Lung (tissue), 12 donors: ENCODE data around the gene NPHS1. TPM values are rescaled to one million over a fixed set of nuclear protein-coding genes. Genes with fewer than 3 reads are reported as not detected.

Experiments
- ATAC-seq: fragments of 200-7000 bp; cut with Tn5 transposase; one replicate; pipeline ENCODE4 v1.9.1; 2020; ENCODE audit warnings: moderate number of reproducible peaks; ENCODE audit not compliant: insufficient read depth, low FRiP score
- DNase-seq, 3 donors: peaks; one replicate each; pipeline ENCODE4 v3.0.0-alpha.2; 2013 to 2017
- H3K27ac ChIP-seq, 2 donors: one replicate each; pipeline ENCODE4 v1.5.1; 2013; ENCODE audit warnings: mild to moderate bottlenecking in 2 of 2, moderate library complexity in 2 of 2, control low read depth in 1 of 2, inconsistent platforms in 1 of 2, low read depth in 1 of 2, low read length in 1 of 2
- H3K27me3 ChIP-seq, 3 donors: one replicate each; pipeline ENCODE4 v1.5.1; 2013; ENCODE audit warnings: low read length in 2 of 3; ENCODE audit not compliant: control insufficient read depth in 3 of 3, insufficient read depth in 3 of 3
- H3K36me3 ChIP-seq, 4 donors: one replicate each; pipeline ENCODE4 v1.5.1; 2013; ENCODE audit warnings: low read length in 4 of 4, mild to moderate bottlenecking in 1 of 4, moderate library complexity in 1 of 4; ENCODE audit not compliant: control insufficient read depth in 4 of 4, insufficient read depth in 4 of 4
- H3K4me1 ChIP-seq, 5 donors: one replicate each; pipeline ENCODE4 v1.5.1; 2013; ENCODE audit warnings: low read length in 5 of 5, mild to moderate bottlenecking in 2 of 5, moderate library complexity in 1 of 5; ENCODE audit not compliant: control insufficient read depth in 5 of 5, insufficient read depth in 5 of 5
- H3K4me3 ChIP-seq: one replicate; pipeline ENCODE4 v1.5.1; 2013; ENCODE audit warnings: mild to moderate bottlenecking, control low read depth, moderate library complexity
- H3K9ac ChIP-seq, 2 donors: one replicate each; pipeline ENCODE4 v1.5.1; 2013; ENCODE audit warnings: low read length in 2 of 2, control low read depth in 1 of 2; ENCODE audit not compliant: insufficient read depth in 1 of 2
- H3K9me3 ChIP-seq, 4 donors: one replicate each; pipeline ENCODE4 v1.5.1; 2013; ENCODE audit warnings: low read length in 3 of 4, mild to moderate bottlenecking in 1 of 4, moderate library complexity in 1 of 4; ENCODE audit not compliant: control insufficient read depth in 4 of 4, insufficient read depth in 3 of 4
- CTCF ChIP-seq: IDR thresholded peaks from 2 replicates; pipeline ENCODE4 v1.5.1; 2012; ENCODE audit warnings: mild to moderate bottlenecking; ENCODE audit errors: control extremely low read depth, extremely low read depth
- WGBS, 2 donors: extraction: QIAGEN DNeasy Blood & Tissue Kit; methylation state at CpG; one replicate each; pipeline ENCODE4 v1.1.7; 2013; 5-methylcytosine and 5-hydroxymethylcytosine counted together
- polyA plus RNA-seq, 2 donors: library from polyadenylated mRNA; stranded (reverse); fragments of 200-250 nt; gene quantifications; one replicate each; pipeline ENCODE4 v1.2.1, GENCODE V29; 2013
- total RNA-seq, 2 donors: library from RNA; depleted of rRNA in 1 of 2; stranded (reverse); fragments of >200 nt in 1 of 2; gene quantifications; one replicate each; pipeline ENCODE4 v1.2.1, GENCODE V29; 2014 to 2021
- donor health status: control.
- donor health status: control.
- donor health status: Bipolar disorder and iron deficiency.
- donor health status: healthy.
- donor health status: DM: yes; HTN: yes; CAD: no.

Gene NPHS1
- total and polyA plus RNA-seq, 4 donors = 0.02 to 0.23 TPM; not detected in 2

- DNase-seq (no peak), ATAC-seq (no peak)
- no peak for TF ChIP-seq CTCF
- WGBS, 2 donors = 54 to 59% methylated on average over 3 of the region's 3 CpGs
- no peaks in the 10 kb centered on the region for H3K4me1 ChIP-seq
- no peaks in the 10 kb centered on the region for H3K27me3 ChIP-seq
- no peak overlapping the region for H3K27ac ChIP-seq
- no peaks in the 10 kb centered on the region for H3K9me3 ChIP-seq
- H3K9ac ChIP-seq = no peak overlapping the region
- no peak overlapping the region for H3K4me3 ChIP-seq
- no peaks in the 10 kb centered on the region for H3K36me3 ChIP-seq
These were observed 29.7 kb downstream of the NPHS1 start for GRCh38 chr19:35822579-35822978.

- H3K9ac ChIP-seq = no peak overlapping the region
- no peaks in the 10 kb centered on the region for H3K9me3 ChIP-seq
- H3K27me3 ChIP-seq = no peaks in the 10 kb centered on the region
- no peaks in the 10 kb centered on the region for H3K4me1 ChIP-seq
- no peak overlapping the region for H3K4me3 ChIP-seq
- DNase-seq (no peak), ATAC-seq (no peak)
- no peak overlapping the region for H3K27ac ChIP-seq
- no peaks in the 10 kb centered on the region for H3K36me3 ChIP-seq
- TF ChIP-seq CTCF = no peak
- WGBS, 2 donors = 65 to 77% methylated on average over 3 of the region's 3 CpGs
These were observed 33.9 kb downstream of the NPHS1 start for GRCh38 chr19:35818445-35818844.

GRCh38 chr19:35816846-35817245 is 35.5 kb downstream of the NPHS1 start:
- H3K4me3 ChIP-seq = no peak overlapping the region
- no peaks in the 10 kb centered on the region for H3K27me3 ChIP-seq
- H3K9me3 ChIP-seq = no peaks in the 10 kb centered on the region
- DNase-seq = no peak
- WGBS, 2 donors = 80 to 86% methylated on average over 9 of the region's 9 CpGs
- no peak overlapping the region for H3K27ac ChIP-seq
- H3K36me3 ChIP-seq = no peaks in the 10 kb centered on the region
- ATAC-seq = no peak
- no peak overlapping the region for H3K9ac ChIP-seq
- TF ChIP-seq CTCF = no peak
- no peaks in the 10 kb centered on the region for H3K4me1 ChIP-seq

GRCh38 chr19:35816262-35816661 is 36.0 kb downstream of the NPHS1 start:
- no peak for TF ChIP-seq CTCF
- DNase-seq (no peak), ATAC-seq (no peak)
- H3K27ac ChIP-seq = no peak overlapping the region
- no peaks in the 10 kb centered on the region for H3K36me3 ChIP-seq
- no peaks in the 10 kb centered on the region for H3K9me3 ChIP-seq
- H3K27me3 ChIP-seq = peaks cover 0 to 2% (median 0%) of the 10 kb centered on the region in 3 donors
- H3K4me3 ChIP-seq = no peak overlapping the region
- H3K4me1 ChIP-seq = no peaks in the 10 kb centered on the region
- WGBS, 2 donors = 32 to 41% methylated on average over 6 of the region's 6 CpGs
- no peak overlapping the region for H3K9ac ChIP-seq
